BJ (cell line): ENCODE data around the gene SMIM28. TPM values are rescaled to one million over a fixed set of nuclear protein-coding genes. Genes with fewer than 3 reads are reported as not detected.

Source experiments
- CTCF ChIA-PET: fragments of 350-600 bp; formaldehyde crosslinking; extraction: SDS; loops from one replicate; lab custom pipeline; 2021; ENCODE audit warnings: antibody characterized with exemption, inconsistent platforms; lab: Yijun Ruan, JAX
- POLR2A ChIA-PET: fragments of 300-600 bp; sonication (Branson Sonifier 250); formaldehyde crosslinking; extraction: SDS; loops from one replicate; lab custom pipeline; 2021; ENCODE audit warnings: antibody characterized with exemption; lab: Charles Lee
- DNase-seq: peaks from one replicate; pipeline ENCODE4 v3.0.0-alpha.2; 2011; ENCODE audit warnings: low read depth
- H3K27me3 ChIP-seq: 2 replicates; pipeline ENCODE4 v1.6.0; 2011; ENCODE audit warnings: low read length; ENCODE audit not compliant: control insufficient read depth, insufficient read depth
- H3K36me3 ChIP-seq: 2 replicates; pipeline ENCODE4 v1.5.1; 2011; ENCODE audit warnings: low read length; ENCODE audit not compliant: control insufficient read depth, insufficient read depth
- H3K4me3 ChIP-seq: 2 replicates; pipeline ENCODE4 v1.5.1; 2011; ENCODE audit warnings: low read depth, mild to moderate bottlenecking, control low read depth, low read length
- CTCF ChIP-seq: IDR thresholded peaks from 2 replicates; pipeline ENCODE4 v1.5.1; 2011; ENCODE audit warnings: low read depth, mild to moderate bottlenecking, control low read depth, inconsistent platforms, low read length, moderate library complexity; ENCODE audit not compliant: insufficient read depth
- polyA plus RNA-seq: library from polyadenylated mRNA; depleted of rRNA; stranded (reverse); fragments of >200 nt; gene quantifications from 2 replicates; pipeline ENCODE4 v1.2.3, GENCODE V29; 2011

The SMIM28 gene
- polyA plus RNA-seq, 1 experiment, result not detected

- no peaks in the 10 kb centered on the region for H3K27me3 ChIP-seq
- no peak overlapping the region for H3K4me3 ChIP-seq
- H3K36me3 ChIP-seq, result peaks cover 3% of the 10 kb centered on the region
- ChIA-PET POLR2A (no interaction called here), CTCF (interaction anchor here (1.5 kb wide), 1 partner anchor 303 kb away, joined by 4 read pairs; no protein-coding TSS in a partner anchor)
- no peak for TF ChIP-seq CTCF
- no peak for DNase-seq
Observed at GRCh38 chr6:138418118-138418742, 40.5 kb downstream of the SMIM28 start.

GRCh38 chr6:138419766-138420165 lies 42.1 kb downstream of the SMIM28 start:
- ChIA-PET CTCF (no interaction called here), POLR2A (no interaction called here)
- DNase-seq, result no peak
- Histone ChIP-seq H3K36me3 (peaks cover 1% of the 10 kb centered on the region), H3K4me3 (no peak overlapping the region), H3K27me3 (no peaks in the 10 kb centered on the region)
- no peak for TF ChIP-seq CTCF

GRCh38 chr6:138420356-138420755 lies 42.7 kb downstream of the SMIM28 start:
- Histone ChIP-seq H3K4me3 (no peak overlapping the region), H3K27me3 (no peaks in the 10 kb centered on the region), H3K36me3 (no peaks in the 10 kb centered on the region; the same call in none of the 2 replicates)
- TF ChIP-seq CTCF, result no peak
- DNase-seq, result no peak
- POLR2A ChIA-PET, result no interaction called here
- CTCF ChIA-PET, result interaction anchor here (0.5 to 0.9 kb wide), 2 partner anchors 10 to 165 kb away, joined by 3 read pairs; no protein-coding TSS in a partner anchor

GRCh38 chr6:138421089-138421488 lies 43.4 kb downstream of the SMIM28 start:
- no peak for TF ChIP-seq CTCF
- H3K27me3 ChIP-seq, result no peaks in the 10 kb centered on the region
- H3K4me3 ChIP-seq, result no peak overlapping the region
- CTCF ChIA-PET, result interaction anchor here (0.8 to 0.9 kb wide), 2 partner anchors 10 to 313 kb away, joined by 3 read pairs; no protein-coding TSS in a partner anchor
- POLR2A ChIA-PET, result no interaction called here
- DNase-seq, result no peak
- H3K36me3 ChIP-seq, result no peaks in the 10 kb centered on the region; the same call in none of the 2 replicates

- no peak for TF ChIP-seq CTCF
- ChIA-PET CTCF (interaction anchor here (0.8 kb wide), 1 partner anchor 314 kb away, joined by 3 read pairs; no protein-coding TSS in a partner anchor), POLR2A (no interaction called here)
- Histone ChIP-seq H3K27me3 (no peaks in the 10 kb centered on the region), H3K4me3 (no peak overlapping the region), H3K36me3 (no peaks in the 10 kb centered on the region; the same call in none of the 2 replicates)
- no peak for DNase-seq
Observed at GRCh38 chr6:138421608-138422007, 43.9 kb downstream of the SMIM28 start.
